GM20000 (cell line): ENCODE measurements around the gene KIF1B.

ENCODE experiments used
- DNase-seq: peaks from one replicate; pipeline ENCODE4 v3.0.0; 2012; ENCODE audit warnings: low spot score
- CTCF ChIP-seq: IDR thresholded peaks from 2 replicates; pipeline ENCODE4 v1.5.1; 2012; ENCODE audit warnings: mild to moderate bottlenecking, control low read depth; ENCODE audit errors: extremely low read depth, missing control alignments

Gene KIF1B

GRCh38 chr1:10186331-10187025 is 23.9 kb upstream of the KIF1B start:
- TF ChIP-seq CTCF = no peak
- no peak for DNase-seq

GRCh38 chr1:10187026-10187334 is 23.4 kb upstream of the KIF1B start:
- no peak for DNase-seq
- TF ChIP-seq CTCF = no peak

GRCh38 chr1:10188133-10188650 is 22.2 kb upstream of the KIF1B start:
- DNase-seq = no peak
- TF ChIP-seq CTCF = no peak

GRCh38 chr1:10189659-10190058 is 20.7 kb upstream of the KIF1B start:
- TF ChIP-seq CTCF = no peak
- peak; percentile 24 for DNase-seq

GRCh38 chr1:10192263-10192662 is 18.1 kb upstream of the KIF1B start:
- no peak for DNase-seq
- TF ChIP-seq CTCF = no peak

- DNase-seq = no peak
- no peak for TF ChIP-seq CTCF
Observed at GRCh38 chr1:10193288-10193687, 17.1 kb upstream of the KIF1B start.

- DNase-seq = no peak
- TF ChIP-seq CTCF = no peak
Observed at GRCh38 chr1:10195570-10195969, 14.8 kb upstream of the KIF1B start.
